Right lobe of liver (tissue), 4 donors: ENCODE results near the gene PKP4.

Source experiments
- CTCF ChIP-seq, 4 donors: fragments of 200-600 bp in 3 of 4; fragments of 450-650 bp in 1 of 4; IDR thresholded peaks; one replicate each; pipeline versions ENCODE4 v1.5.1 to v1.8.0; 2016 to 2022; ENCODE audit warnings: antibody characterized with exemption in 4 of 4, mild to moderate bottlenecking in 2 of 4
- POLR2A ChIP-seq: fragments of 450-650 bp; IDR thresholded peaks from one replicate; pipeline ENCODE4 v1.6.1; 2017; ENCODE audit warnings: antibody characterized with exemption, mild to moderate bottlenecking
- donor health status: DM: no; HTN: no; CAD: no.
- donor health status: DM: no; HTN: no; CAD: no.
- donor health status: DM: no; HTN: yes; CAD: no.

DNA sequence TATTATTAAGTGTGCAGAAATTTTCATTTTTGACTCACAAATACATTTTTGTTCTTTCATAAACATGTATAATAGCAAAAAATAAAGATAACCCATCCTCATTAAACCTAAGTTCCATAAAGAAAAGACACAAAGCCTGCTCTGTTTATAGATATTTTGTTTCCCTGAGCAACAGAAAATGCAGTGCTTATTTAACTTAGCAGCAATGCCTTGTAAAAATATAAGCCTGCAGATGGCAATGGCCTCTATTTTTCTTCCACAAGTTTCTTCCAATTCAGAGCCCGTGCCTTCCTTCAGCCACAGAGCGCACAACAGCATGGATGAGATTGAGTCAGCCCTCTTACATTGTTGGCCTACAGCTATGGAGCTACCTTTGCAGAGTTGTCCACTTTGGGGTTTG is 43.6 kb downstream of the PKP4 start:
- no peak for TF ChIP-seq CTCF (IDR thresholded peaks at IDR 0.05)
- no peak for TF ChIP-seq POLR2A
